Adipocyte (in vitro differentiated cells): ENCODE data around the gene EPGN.

Source experiments
- DNase-seq: peaks from one replicate; pipeline ENCODE4 v3.0.0-alpha.2; 2015; ENCODE audit warnings: low read depth
- H3K27me3 ChIP-seq: replicated peaks from 2 replicates; pipeline ENCODE4 v1.7.0; 2013; ENCODE audit warnings: mild to moderate bottlenecking, low read length, moderate library complexity; ENCODE audit not compliant: control insufficient read depth, insufficient read depth
- H3K36me3 ChIP-seq: 2 replicates; pipeline ENCODE4 v1.7.0; 2013; ENCODE audit warnings: low read length, mild to moderate bottlenecking, moderate library complexity; ENCODE audit not compliant: control insufficient read depth, insufficient read depth, severe bottlenecking
- H3K4me1 ChIP-seq: 2 replicates; pipeline ENCODE4 v1.7.0; 2013; ENCODE audit warnings: mild to moderate bottlenecking, low read length, moderate library complexity; ENCODE audit not compliant: control insufficient read depth, insufficient read depth
- H3K4me3 ChIP-seq: 2 replicates; pipeline ENCODE4 v1.7.0; 2013; ENCODE audit warnings: mild to moderate bottlenecking, low read length, moderate library complexity
- H3K9ac ChIP-seq: 2 replicates; pipeline ENCODE4 v1.7.0; 2013; ENCODE audit warnings: mild to moderate bottlenecking, low read length, moderate library complexity
- H3K9me3 ChIP-seq: 2 replicates; pipeline ENCODE4 v1.7.0; 2013; ENCODE audit warnings: mild to moderate bottlenecking, low read length, moderate library complexity; ENCODE audit not compliant: control insufficient read depth

EPGN gene

GRCh38 chr4:74324262-74324661 is 16.0 kb downstream of the EPGN start:
- no peaks in the 10 kb centered on the region for H3K27me3 ChIP-seq
- no peaks in the 10 kb centered on the region for H3K36me3 ChIP-seq
- DNase-seq = no peak
- H3K4me1 ChIP-seq = no peaks in the 10 kb centered on the region
- no peak overlapping the region for H3K9ac ChIP-seq
- H3K4me3 ChIP-seq = no peak overlapping the region
- H3K9me3 ChIP-seq = no peaks in the 10 kb centered on the region

- no peak for DNase-seq
- no peaks in the 10 kb centered on the region for H3K36me3 ChIP-seq
- H3K9ac ChIP-seq = no peak overlapping the region
- H3K9me3 ChIP-seq = no peaks in the 10 kb centered on the region
- no peaks in the 10 kb centered on the region for H3K27me3 ChIP-seq
- no peaks in the 10 kb centered on the region for H3K4me1 ChIP-seq
- no peak overlapping the region for H3K4me3 ChIP-seq
These were observed 17.6 kb downstream of the EPGN start for GRCh38 chr4:74325886-74326285.

GRCh38 chr4:74327762-74328161 is 19.5 kb downstream of the EPGN start:
- H3K4me1 ChIP-seq = no peaks in the 10 kb centered on the region
- H3K9ac ChIP-seq = no peak overlapping the region
- H3K36me3 ChIP-seq = no peaks in the 10 kb centered on the region
- no peak overlapping the region for H3K4me3 ChIP-seq
- H3K27me3 ChIP-seq = no peaks in the 10 kb centered on the region
- DNase-seq = no peak
- H3K9me3 ChIP-seq = no peaks in the 10 kb centered on the region

- no peaks in the 10 kb centered on the region for H3K27me3 ChIP-seq
- H3K36me3 ChIP-seq = no peaks in the 10 kb centered on the region
- no peak overlapping the region for H3K9ac ChIP-seq
- no peaks in the 10 kb centered on the region for H3K4me1 ChIP-seq
- peak; percentile 13 for DNase-seq
- no peak overlapping the region for H3K4me3 ChIP-seq
- H3K9me3 ChIP-seq = no peaks in the 10 kb centered on the region
These were observed 20.2 kb downstream of the EPGN start for GRCh38 chr4:74328501-74328900.

GRCh38 chr4:74329307-74329706 is 21.0 kb downstream of the EPGN start:
- no peaks in the 10 kb centered on the region for H3K36me3 ChIP-seq
- H3K4me3 ChIP-seq = no peak overlapping the region
- H3K4me1 ChIP-seq = no peaks in the 10 kb centered on the region
- no peak overlapping the region for H3K9ac ChIP-seq
- no peaks in the 10 kb centered on the region for H3K9me3 ChIP-seq
- no peaks in the 10 kb centered on the region for H3K27me3 ChIP-seq
- DNase-seq = no peak

- Histone ChIP-seq H3K4me3 (no peak overlapping the region), H3K36me3 (no peaks in the 10 kb centered on the region), H3K27me3 (no peaks in the 10 kb centered on the region), H3K9ac (no peak overlapping the region), H3K9me3 (no peaks in the 10 kb centered on the region), H3K4me1 (no peaks in the 10 kb centered on the region)
- no peak for DNase-seq
These were observed 22.1 kb downstream of the EPGN start for GRCh38 chr4:74330295-74330750.

- Histone ChIP-seq H3K4me3 (no peak overlapping the region), H3K9me3 (no peaks in the 10 kb centered on the region), H3K9ac (no peak overlapping the region), H3K27me3 (no peaks in the 10 kb centered on the region), H3K4me1 (no peaks in the 10 kb centered on the region), H3K36me3 (no peaks in the 10 kb centered on the region)
- no peak for DNase-seq
These were observed 23.0 kb downstream of the EPGN start for GRCh38 chr4:74331252-74331651.

GRCh38 chr4:74331944-74332343 is 23.7 kb downstream of the EPGN start:
- Histone ChIP-seq H3K4me1 (no peaks in the 10 kb centered on the region), H3K27me3 (no peaks in the 10 kb centered on the region), H3K4me3 (no peak overlapping the region), H3K9ac (no peak overlapping the region), H3K36me3 (no peaks in the 10 kb centered on the region), H3K9me3 (no peaks in the 10 kb centered on the region)
- no peak for DNase-seq

GRCh38 chr4:74334636-74335035 is 26.4 kb downstream of the EPGN start:
- Histone ChIP-seq H3K4me3 (no peak overlapping the region), H3K9ac (no peak overlapping the region), H3K36me3 (no peaks in the 10 kb centered on the region), H3K4me1 (peaks cover 5% of the 10 kb centered on the region), H3K9me3 (no peaks in the 10 kb centered on the region), H3K27me3 (no peaks in the 10 kb centered on the region)
- no peak for DNase-seq

- no peaks in the 10 kb centered on the region for H3K27me3 ChIP-seq
- H3K36me3 ChIP-seq = no peaks in the 10 kb centered on the region
- no peak overlapping the region for H3K9ac ChIP-seq
- H3K4me1 ChIP-seq = peaks cover 5% of the 10 kb centered on the region
- no peaks in the 10 kb centered on the region for H3K9me3 ChIP-seq
- no peak overlapping the region for H3K4me3 ChIP-seq
- DNase-seq = no peak
These were observed 27.2 kb downstream of the EPGN start for GRCh38 chr4:74335341-74336021.

GRCh38 chr4:74338792-74339333 is 30.6 kb downstream of the EPGN start:
- H3K9ac ChIP-seq = no peak overlapping the region
- no peak overlapping the region for H3K4me3 ChIP-seq
- H3K9me3 ChIP-seq = no peaks in the 10 kb centered on the region
- no peak for DNase-seq
- no peaks in the 10 kb centered on the region for H3K27me3 ChIP-seq
- H3K4me1 ChIP-seq = peaks cover 5% of the 10 kb centered on the region
- H3K36me3 ChIP-seq = no peaks in the 10 kb centered on the region

GRCh38 chr4:74339501-74339900 is 31.2 kb downstream of the EPGN start:
- Histone ChIP-seq H3K36me3 (no peaks in the 10 kb centered on the region), H3K27me3 (no peaks in the 10 kb centered on the region), H3K4me3 (no peak overlapping the region), H3K4me1 (peaks cover 5% of the 10 kb centered on the region), H3K9me3 (peaks cover 5% of the 10 kb centered on the region), H3K9ac (no peak overlapping the region)
- DNase-seq = no peak
